Liver (tissue), 9 donors: ENCODE measurements around the gene PALLD. TPM values are rescaled to one million over a fixed set of nuclear protein-coding genes. Genes with fewer than 3 reads are reported as not detected.

Experiments
- DNase-seq: peaks from one replicate; pipeline ENCODE4 v3.0.0-alpha.2; 2017; ENCODE audit warnings: low spot score
- H3K27ac ChIP-seq, 2 donors: one replicate each; pipeline ENCODE4 v1.7.0; 2013; ENCODE audit warnings: inconsistent platforms in 2 of 2, low read length in 2 of 2, control low read depth in 1 of 2, low read depth in 1 of 2, mild to moderate bottlenecking in 1 of 2
- H3K27me3 ChIP-seq, 4 donors: one replicate each; pipeline versions ENCODE4 v1.6.1 to v1.7.0; 2013; ENCODE audit warnings: low read length in 3 of 4, inconsistent platforms in 1 of 4, mild to moderate bottlenecking in 1 of 4, moderate library complexity in 1 of 4; ENCODE audit not compliant: control insufficient read depth in 4 of 4, insufficient read depth in 4 of 4
- H3K36me3 ChIP-seq, 4 donors: one replicate each; pipeline versions ENCODE4 v1.6.1 to v1.7.0; 2013; ENCODE audit warnings: low read length in 3 of 4, mild to moderate bottlenecking in 3 of 4, low read depth in 1 of 4, moderate library complexity in 1 of 4; ENCODE audit not compliant: control insufficient read depth in 4 of 4, insufficient read depth in 3 of 4
- H3K4me1 ChIP-seq, 4 donors: one replicate each; pipeline versions ENCODE4 v1.6.1 to v1.7.0; 2013; ENCODE audit warnings: low read length in 3 of 4, mild to moderate bottlenecking in 3 of 4, moderate library complexity in 1 of 4; ENCODE audit not compliant: control insufficient read depth in 4 of 4, insufficient read depth in 4 of 4
- H3K4me3 ChIP-seq, 3 donors: one replicate each; pipeline versions ENCODE4 v1.6.1 to v1.7.0; 2013; ENCODE audit warnings: low read length in 3 of 3, control low read depth in 1 of 3, low read depth in 1 of 3, mild to moderate bottlenecking in 1 of 3
- H3K9ac ChIP-seq, 2 donors: one replicate each; pipeline ENCODE4 v1.7.0; 2013; ENCODE audit warnings: low read length in 2 of 2, mild to moderate bottlenecking in 2 of 2, moderate library complexity in 2 of 2, control low read depth in 1 of 2, low read depth in 1 of 2
- H3K9me3 ChIP-seq, 4 donors: one replicate each; pipeline versions ENCODE4 v1.6.1 to v1.7.0; 2013; ENCODE audit warnings: low read length in 3 of 4; ENCODE audit not compliant: control insufficient read depth in 4 of 4
- EGR1 ChIP-seq, 2 donors: IDR thresholded peaks; 2 replicates each; pipeline ENCODE4 v1.6.1; 2016 to 2018; ENCODE audit warnings: antibody characterized with exemption in 2 of 2, low read depth in 2 of 2
- HNF4A ChIP-seq, 2 donors: conservative IDR thresholded peaks; 2 replicates each; pipeline ENCODE4 v1.6.1; 2016; ENCODE audit warnings: antibody characterized with exemption in 2 of 2, mild to moderate bottlenecking in 2 of 2
- HNF4G ChIP-seq: IDR thresholded peaks from 2 replicates; pipeline ENCODE4 v1.6.1; 2016; ENCODE audit warnings: antibody characterized with exemption
- JUND ChIP-seq, 2 donors: IDR thresholded peaks; 2 replicates each; pipeline ENCODE4 v1.6.1; 2016; ENCODE audit warnings: antibody characterized with exemption in 2 of 2
- RAD21 ChIP-seq, 2 donors: IDR thresholded peaks; 2 replicates each; pipeline ENCODE4 v1.6.1; 2016; ENCODE audit warnings: antibody characterized with exemption in 2 of 2, mild to moderate bottlenecking in 2 of 2
- SP1 ChIP-seq: IDR thresholded peaks from 2 replicates; pipeline ENCODE4 v1.6.1; 2018; ENCODE audit warnings: antibody characterized with exemption, mild to moderate bottlenecking
- YY1 ChIP-seq: IDR thresholded peaks from 2 replicates; pipeline ENCODE4 v1.6.1; 2016; ENCODE audit warnings: antibody characterized with exemption, mild to moderate bottlenecking
- WGBS: extraction: QIAGEN DNeasy Blood & Tissue Kit; methylation state at CpG from one replicate; pipeline ENCODE4 v1.1.7; 2013; 5-methylcytosine and 5-hydroxymethylcytosine counted together
- polyA plus RNA-seq, 2 donors: library from polyadenylated mRNA; stranded (reverse) in 1 of 2; unstranded in 1 of 2; fragments of 200-250 nt in 1 of 2; fragments of >200 nt in 1 of 2; fragmentation: Nextera tagmentation in 1 of 2; extraction: Ambion mirVana in 1 of 2; gene quantifications; one replicate each; pipeline versions ENCODE4 v1.2.1 to v1.2.3, GENCODE V29; 2013 to 2015
- total RNA-seq, 2 donors: library from RNA; depleted of rRNA; stranded (reverse); fragments of >200 nt; gene quantifications; one replicate each; pipeline ENCODE4 v1.2.3, GENCODE V29; 2014
- TF ChIP-seq, protein P1 (sequence below): IDR thresholded peaks from 2 replicates; pipeline ENCODE4 v1.6.1; 2016; ENCODE audit warnings: antibody characterized with exemption, mild to moderate bottlenecking
- TF ChIP-seq, protein P2 (sequence below): fragments of 150-350 bp; IDR thresholded peaks from 2 replicates; pipeline ENCODE4 v1.5.1; 2017; ENCODE audit warnings: improper control_type of control experiment, low read depth, low read length; ENCODE audit not compliant: missing input control
- TF ChIP-seq, protein P3 (sequence below): IDR thresholded peaks from 2 replicates; pipeline ENCODE4 v1.6.1; 2016; ENCODE audit warnings: antibody characterized with exemption
- donor health status: healthy.
- donor health status: healthy.
- donor health status: healthy.
- donor health status: healthy.
- donor health status: healthy.

PALLD gene
- total and polyA plus RNA-seq, 4 donors: 9.0 to 26.3 (median 14.7) TPM

DNA sequence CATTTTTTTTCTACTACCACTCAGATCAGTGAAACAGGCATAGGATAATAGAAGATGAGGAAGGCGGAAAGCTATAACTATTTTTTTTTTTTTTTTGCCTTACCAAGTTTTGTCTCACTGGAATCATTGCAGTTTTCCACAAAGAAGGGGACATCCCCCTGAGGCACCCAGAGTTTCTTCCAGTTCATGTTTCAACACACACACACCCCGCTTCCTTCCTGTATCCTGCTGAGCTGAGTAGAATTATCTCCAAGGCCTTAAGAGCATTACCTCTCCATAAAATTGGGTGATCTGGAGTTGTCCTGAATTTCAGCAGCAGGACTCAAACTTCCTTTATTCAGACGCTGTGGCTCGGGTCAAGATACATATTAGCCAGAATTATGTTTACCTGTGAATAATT, 111.9 kb downstream of the PALLD start (continued):
- TF ChIP-seq, protein P1, sequence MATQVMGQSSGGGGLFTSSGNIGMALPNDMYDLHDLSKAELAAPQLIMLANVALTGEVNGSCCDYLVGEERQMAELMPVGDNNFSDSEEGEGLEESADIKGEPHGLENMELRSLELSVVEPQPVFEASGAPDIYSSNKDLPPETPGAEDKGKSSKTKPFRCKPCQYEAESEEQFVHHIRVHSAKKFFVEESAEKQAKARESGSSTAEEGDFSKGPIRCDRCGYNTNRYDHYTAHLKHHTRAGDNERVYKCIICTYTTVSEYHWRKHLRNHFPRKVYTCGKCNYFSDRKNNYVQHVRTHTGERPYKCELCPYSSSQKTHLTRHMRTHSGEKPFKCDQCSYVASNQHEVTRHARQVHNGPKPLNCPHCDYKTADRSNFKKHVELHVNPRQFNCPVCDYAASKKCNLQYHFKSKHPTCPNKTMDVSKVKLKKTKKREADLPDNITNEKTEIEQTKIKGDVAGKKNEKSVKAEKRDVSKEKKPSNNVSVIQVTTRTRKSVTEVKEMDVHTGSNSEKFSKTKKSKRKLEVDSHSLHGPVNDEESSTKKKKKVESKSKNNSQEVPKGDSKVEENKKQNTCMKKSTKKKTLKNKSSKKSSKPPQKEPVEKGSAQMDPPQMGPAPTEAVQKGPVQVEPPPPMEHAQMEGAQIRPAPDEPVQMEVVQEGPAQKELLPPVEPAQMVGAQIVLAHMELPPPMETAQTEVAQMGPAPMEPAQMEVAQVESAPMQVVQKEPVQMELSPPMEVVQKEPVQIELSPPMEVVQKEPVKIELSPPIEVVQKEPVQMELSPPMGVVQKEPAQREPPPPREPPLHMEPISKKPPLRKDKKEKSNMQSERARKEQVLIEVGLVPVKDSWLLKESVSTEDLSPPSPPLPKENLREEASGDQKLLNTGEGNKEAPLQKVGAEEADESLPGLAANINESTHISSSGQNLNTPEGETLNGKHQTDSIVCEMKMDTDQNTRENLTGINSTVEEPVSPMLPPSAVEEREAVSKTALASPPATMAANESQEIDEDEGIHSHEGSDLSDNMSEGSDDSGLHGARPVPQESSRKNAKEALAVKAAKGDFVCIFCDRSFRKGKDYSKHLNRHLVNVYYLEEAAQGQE: no peak
- TF ChIP-seq HNF4G (no peak), YY1 (no peak), SP1 (no peak)
- TF ChIP-seq, protein P2, sequence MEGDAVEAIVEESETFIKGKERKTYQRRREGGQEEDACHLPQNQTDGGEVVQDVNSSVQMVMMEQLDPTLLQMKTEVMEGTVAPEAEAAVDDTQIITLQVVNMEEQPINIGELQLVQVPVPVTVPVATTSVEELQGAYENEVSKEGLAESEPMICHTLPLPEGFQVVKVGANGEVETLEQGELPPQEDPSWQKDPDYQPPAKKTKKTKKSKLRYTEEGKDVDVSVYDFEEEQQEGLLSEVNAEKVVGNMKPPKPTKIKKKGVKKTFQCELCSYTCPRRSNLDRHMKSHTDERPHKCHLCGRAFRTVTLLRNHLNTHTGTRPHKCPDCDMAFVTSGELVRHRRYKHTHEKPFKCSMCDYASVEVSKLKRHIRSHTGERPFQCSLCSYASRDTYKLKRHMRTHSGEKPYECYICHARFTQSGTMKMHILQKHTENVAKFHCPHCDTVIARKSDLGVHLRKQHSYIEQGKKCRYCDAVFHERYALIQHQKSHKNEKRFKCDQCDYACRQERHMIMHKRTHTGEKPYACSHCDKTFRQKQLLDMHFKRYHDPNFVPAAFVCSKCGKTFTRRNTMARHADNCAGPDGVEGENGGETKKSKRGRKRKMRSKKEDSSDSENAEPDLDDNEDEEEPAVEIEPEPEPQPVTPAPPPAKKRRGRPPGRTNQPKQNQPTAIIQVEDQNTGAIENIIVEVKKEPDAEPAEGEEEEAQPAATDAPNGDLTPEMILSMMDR: no peak

DNA sequence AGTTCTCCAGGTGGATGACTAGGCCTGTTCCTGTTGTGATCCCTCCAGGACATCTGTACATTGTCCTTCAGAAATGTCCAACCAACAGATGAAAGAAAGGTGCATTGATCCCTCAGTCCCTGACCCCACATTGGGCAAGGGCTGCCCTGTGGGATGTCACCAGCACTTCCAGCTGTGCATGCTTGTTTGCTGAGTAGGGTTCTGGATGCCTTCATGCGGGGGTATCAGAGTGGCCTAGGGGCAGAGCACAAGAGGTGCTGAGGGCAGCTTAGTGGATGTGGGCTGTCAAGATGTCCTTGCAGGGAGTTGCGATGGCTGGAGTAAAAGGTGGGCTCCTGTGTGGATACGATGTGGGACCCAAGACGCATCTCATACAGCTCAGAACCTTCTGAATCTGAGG, 112.5 kb downstream of the PALLD start:
- H3K36me3 ChIP-seq: no peaks in the 10 kb centered on the region
- H3K9me3 ChIP-seq: no peaks in the 10 kb centered on the region
- no peak overlapping the region for H3K27ac ChIP-seq
- H3K9ac ChIP-seq: no peak overlapping the region
- 90% methylated on average over 4 of the region's 4 CpGs for WGBS
- H3K27me3 ChIP-seq: no peaks in the 10 kb centered on the region
- TF ChIP-seq RAD21 (IDR thresholded peaks at IDR 0.05) (no peak), JUND (IDR thresholded peaks at IDR 0.05) (no peak), EGR1 (IDR thresholded peaks at IDR 0.05; ENCODE audit: low read depth in 2 of 2) (no peak)
- no peak overlapping the region for H3K4me3 ChIP-seq
- no peaks in the 10 kb centered on the region for H3K4me1 ChIP-seq
- no peak for DNase-seq

DNA sequence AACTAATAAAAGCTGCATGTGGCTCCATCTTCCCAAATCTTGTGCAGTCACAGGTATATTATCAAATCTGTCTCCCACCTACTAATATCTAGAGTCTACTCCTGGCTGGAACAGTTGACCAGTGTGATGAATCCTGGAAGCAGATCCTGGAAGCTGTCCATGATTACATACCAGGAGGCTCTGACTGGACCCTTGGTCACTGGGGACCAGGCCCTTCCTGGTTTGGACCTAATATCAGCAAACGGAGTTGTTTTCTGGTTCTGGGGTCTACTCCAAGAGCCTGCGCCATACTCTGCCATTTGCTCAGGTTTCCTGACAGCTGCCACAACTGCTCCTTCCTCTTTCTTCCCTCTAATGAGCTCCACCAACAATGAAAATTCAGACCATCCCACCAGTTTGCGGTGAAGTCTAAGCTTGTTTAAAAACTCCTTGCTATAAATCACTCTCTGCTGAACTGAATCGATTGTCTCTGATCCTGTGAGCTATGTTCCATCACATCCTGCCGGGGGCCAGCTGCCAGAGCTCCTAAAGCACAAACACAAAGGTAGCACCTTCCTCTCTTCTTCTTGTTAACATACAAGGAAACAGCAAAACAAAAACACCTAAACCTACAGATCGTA, 114.2 kb downstream of the PALLD start:
- TF ChIP-seq HNF4A (conservative IDR thresholded peaks at IDR 0.05): no peak
- TF ChIP-seq, protein P3, sequence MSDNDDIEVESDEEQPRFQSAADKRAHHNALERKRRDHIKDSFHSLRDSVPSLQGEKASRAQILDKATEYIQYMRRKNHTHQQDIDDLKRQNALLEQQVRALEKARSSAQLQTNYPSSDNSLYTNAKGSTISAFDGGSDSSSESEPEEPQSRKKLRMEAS: no peak
- no peaks in the 10 kb centered on the region for H3K4me1 ChIP-seq
- no peaks in the 10 kb centered on the region for H3K9me3 ChIP-seq
- no peak overlapping the region for H3K9ac ChIP-seq
- H3K27me3 ChIP-seq: no peaks in the 10 kb centered on the region
- no peak overlapping the region for H3K27ac ChIP-seq
- 81% methylated on average over 6 of the region's 6 CpGs for WGBS
- DNase-seq: no peak
- H3K36me3 ChIP-seq: no peaks in the 10 kb centered on the region
- no peak overlapping the region for H3K4me3 ChIP-seq
